A549 (cell line): Measurements from ENCODE around the gene EFNA5.

Experiments used
- CEBPB ChIP-seq, 2 experiments: fragments of >200 bp in 1 of 2; sonication (Bioruptor Twin) in 1 of 2; formaldehyde crosslinking in 1 of 2; IDR thresholded peaks; 2 replicates each; pipeline ENCODE4 v1.6.1; 2012 to 2016
- CTCF ChIP-seq: fragments of >200 bp; sonication (Bioruptor Twin); formaldehyde crosslinking; IDR thresholded peaks from 3 replicates; pipeline ENCODE4 v1.5.1; 2016
- MAX ChIP-seq: IDR thresholded peaks from 2 replicates; pipeline ENCODE4 v1.6.1; 2012
- PHF8 ChIP-seq: fragments of 200-600 bp; sonication (generic); IDR thresholded peaks from 2 replicates; pipeline ENCODE4 v1.6.1; 2016; ENCODE audit warnings: low read depth, mild to moderate bottlenecking, antibody characterized with exemption, moderate library complexity, borderline replicate concordance
- POLR2A ChIP-seq: IDR thresholded peaks from 2 replicates; pipeline ENCODE4 v1.6.1; 2012; ENCODE audit warnings: mild to moderate bottlenecking, low read length
- RNF2 ChIP-seq: fragments of 200-600 bp; sonication (generic); IDR thresholded peaks from 2 replicates; pipeline ENCODE4 v1.6.1; 2016; ENCODE audit warnings: low read depth, mild to moderate bottlenecking, antibody characterized with exemption, moderate library complexity, borderline replicate concordance
- SMC3 ChIP-seq: fragments of >200 bp; sonication (Bioruptor Twin); formaldehyde crosslinking; IDR thresholded peaks from 3 replicates; pipeline ENCODE4 v1.6.1; 2018; ENCODE audit warnings: inconsistent platforms
- ZFP36 ChIP-seq: fragments of 450-650 bp; IDR thresholded peaks from 2 replicates; pipeline ENCODE4 v1.6.1; 2014; ENCODE audit warnings: borderline replicate concordance; ENCODE audit not compliant: partially characterized antibody

- TF ChIP-seq POLR2A: no peak
- TF ChIP-seq PHF8: no peak
- no peak for TF ChIP-seq CTCF
- no peak for TF ChIP-seq ZFP36
- no peak for TF ChIP-seq RNF2
- no peak for TF ChIP-seq MAX
- 0 out of 4 replicates have a peak, but pooled peaks of 1 of the 2 experiments have one; percentile 7 for TF ChIP-seq CEBPB (IDR thresholded peaks at IDR 0.05)
- TF ChIP-seq SMC3: no peak
These were observed 34.2 kb downstream of the EFNA5 start for GRCh38 chr5:107636555-107636954.
